BLaER1 (cell line): ENCODE measurements around the gene PAPSS2.
"Not testable (repeated sequence)": the region's sequence is repeated elsewhere in the genome, so short reads cannot be mapped to it uniquely, and the experiment has no call there.

Source experiments
- H3K27ac ChIP-seq: shearing (Covaris generic); formaldehyde crosslinking; 2 replicates; pipeline ENCODE4 v1.8.1; 2022
- H3K27me3 ChIP-seq: shearing (Covaris generic); formaldehyde crosslinking; 2 replicates; pipeline ENCODE4 v1.8.1; 2022
- H3K36me3 ChIP-seq: shearing (Covaris generic); formaldehyde crosslinking; 2 replicates; pipeline ENCODE4 v1.8.1; 2022
- H3K4me1 ChIP-seq: shearing (Covaris generic); formaldehyde crosslinking; 2 replicates; pipeline ENCODE4 v1.8.1; 2022
- H3K4me2 ChIP-seq: shearing (Covaris generic); formaldehyde crosslinking; 2 replicates; pipeline ENCODE4 v1.8.1; 2022
- H3K4me3 ChIP-seq: shearing (Covaris generic); formaldehyde crosslinking; 2 replicates; pipeline ENCODE4 v1.8.1; 2022
- H3K9ac ChIP-seq: shearing (Covaris generic); formaldehyde crosslinking; 2 replicates; pipeline ENCODE4 v1.8.1; 2022
- H3K9me3 ChIP-seq: shearing (Covaris generic); formaldehyde crosslinking; 2 replicates; pipeline ENCODE4 v1.8.1; 2022
- H4K20me1 ChIP-seq: shearing (Covaris generic); formaldehyde crosslinking; 2 replicates; pipeline ENCODE4 v1.8.1; 2022
- Cebpa-rat ChIP-seq: shearing (Covaris generic); IDR thresholded peaks from 2 replicates; pipeline ENCODE4 v1.8.1; 2022

Gene PAPSS2

GRCh38 chr10:87640043-87640442, 19.6 kb upstream of the PAPSS2 start:
- no peak for TF ChIP-seq Cebpa-rat

GRCh38 chr10:87642486-87642885, 17.2 kb upstream of the PAPSS2 start:
- Histone ChIP-seq H3K9me3 (no peaks in the 10 kb centered on the region; the same call in 1 of the 2 replicates), H3K4me2 (no peak overlapping the region), H3K27ac (no peak overlapping the region), H3K27me3 (no peaks in the 10 kb centered on the region), H3K4me3 (no peak overlapping the region), H3K4me1 (no peaks in the 10 kb centered on the region), H4K20me1 (no peaks in the 10 kb centered on the region), H3K9ac (no peak overlapping the region), H3K36me3 (no peaks in the 10 kb centered on the region)
- TF ChIP-seq Cebpa-rat: no peak

More at GRCh38 chr10:87640043-87640442, 19.6 kb upstream of the PAPSS2 start:
- no peaks in the 10 kb centered on the region for H3K4me1 ChIP-seq
- H3K27me3 ChIP-seq: no peaks in the 10 kb centered on the region
- no peak overlapping the region for H3K9ac ChIP-seq
- no peak overlapping the region for H3K27ac ChIP-seq
- no peak overlapping the region for H3K4me2 ChIP-seq
- no peaks in the 10 kb centered on the region; the same call in 1 of the 2 replicates for H3K9me3 ChIP-seq
- H3K36me3 ChIP-seq: no peaks in the 10 kb centered on the region
- H4K20me1 ChIP-seq: no peaks in the 10 kb centered on the region
- no peak overlapping the region for H3K4me3 ChIP-seq

GRCh38 chr10:87642988-87643387, 16.7 kb upstream of the PAPSS2 start:
- TF ChIP-seq Cebpa-rat: no peak
- H3K4me3 ChIP-seq: no peak overlapping the region
- H4K20me1 ChIP-seq: no peaks in the 10 kb centered on the region
- H3K27me3 ChIP-seq: no peaks in the 10 kb centered on the region
- no peak overlapping the region for H3K27ac ChIP-seq
- no peaks in the 10 kb centered on the region for H3K4me1 ChIP-seq
- H3K4me2 ChIP-seq: no peak overlapping the region
- H3K9me3 ChIP-seq: no peaks in the 10 kb centered on the region
- H3K36me3 ChIP-seq: no peaks in the 10 kb centered on the region
- no peak overlapping the region for H3K9ac ChIP-seq

GRCh38 chr10:87643920-87644319, 15.8 kb upstream of the PAPSS2 start:
- H3K4me1 ChIP-seq: no peaks in the 10 kb centered on the region
- TF ChIP-seq Cebpa-rat: no peak
- H3K4me3 ChIP-seq: no peak overlapping the region
- H4K20me1 ChIP-seq: no peaks in the 10 kb centered on the region
- no peaks in the 10 kb centered on the region for H3K27me3 ChIP-seq
- no peaks in the 10 kb centered on the region for H3K9me3 ChIP-seq
- H3K4me2 ChIP-seq: no peak overlapping the region
- no peak overlapping the region for H3K9ac ChIP-seq
- H3K36me3 ChIP-seq: no peaks in the 10 kb centered on the region
- H3K27ac ChIP-seq: no peak overlapping the region

GRCh38 chr10:87644500-87644899, 15.2 kb upstream of the PAPSS2 start:
- H3K27ac ChIP-seq, H3K27me3 ChIP-seq, H3K4me1 ChIP-seq, H4K20me1 ChIP-seq, H3K9me3 ChIP-seq, H3K4me2 ChIP-seq, H3K4me3 ChIP-seq, H3K9ac ChIP-seq, H3K36me3 ChIP-seq: not testable (repeated sequence)

GRCh38 chr10:87646192-87646909, 13.3 kb upstream of the PAPSS2 start:
- Histone ChIP-seq H3K27ac (no peak overlapping the region), H3K4me2 (no peak overlapping the region), H3K9ac (no peak overlapping the region), H3K27me3 (no peaks in the 10 kb centered on the region), H3K4me3 (no peak overlapping the region), H3K36me3 (no peaks in the 10 kb centered on the region), H3K4me1 (no peaks in the 10 kb centered on the region), H4K20me1 (no peaks in the 10 kb centered on the region), H3K9me3 (no peaks in the 10 kb centered on the region)
- TF ChIP-seq Cebpa-rat: no peak

- H3K9ac ChIP-seq: no peak overlapping the region
- no peaks in the 10 kb centered on the region for H3K9me3 ChIP-seq
- no peak overlapping the region for H3K4me3 ChIP-seq
- H3K36me3 ChIP-seq: no peaks in the 10 kb centered on the region
- H3K27ac ChIP-seq: no peak overlapping the region
- H3K4me1 ChIP-seq: no peaks in the 10 kb centered on the region
- no peak overlapping the region for H3K4me2 ChIP-seq
- TF ChIP-seq Cebpa-rat: no peak
- H4K20me1 ChIP-seq: no peaks in the 10 kb centered on the region
- no peaks in the 10 kb centered on the region for H3K27me3 ChIP-seq
Observed at GRCh38 chr10:87646935-87647334, 12.7 kb upstream of the PAPSS2 start.

GRCh38 chr10:87650838-87651589, 8.7 kb upstream of the PAPSS2 start:
- Histone ChIP-seq H3K27me3 (no peaks in the 10 kb centered on the region), H3K9me3 (no peaks in the 10 kb centered on the region), H3K36me3 (no peaks in the 10 kb centered on the region), H3K4me3 (no peak overlapping the region), H4K20me1 (no peaks in the 10 kb centered on the region), H3K9ac (no peak overlapping the region), H3K4me2 (no peak overlapping the region), H3K27ac (no peak overlapping the region), H3K4me1 (no peaks in the 10 kb centered on the region)
- no peak for TF ChIP-seq Cebpa-rat

GRCh38 chr10:87651801-87652200, 7.9 kb upstream of the PAPSS2 start:
- H3K27me3 ChIP-seq: no peaks in the 10 kb centered on the region
- H3K9me3 ChIP-seq: no peaks in the 10 kb centered on the region
- no peak overlapping the region for H3K4me2 ChIP-seq
- H3K27ac ChIP-seq: no peak overlapping the region
- no peaks in the 10 kb centered on the region for H3K36me3 ChIP-seq
- no peak overlapping the region for H3K9ac ChIP-seq
- H3K4me3 ChIP-seq: no peak overlapping the region
- H3K4me1 ChIP-seq: no peaks in the 10 kb centered on the region
- H4K20me1 ChIP-seq: no peaks in the 10 kb centered on the region
- TF ChIP-seq Cebpa-rat: no peak

- H3K27ac ChIP-seq: no peak overlapping the region
- no peak for TF ChIP-seq Cebpa-rat
- no peaks in the 10 kb centered on the region for H4K20me1 ChIP-seq
- H3K9me3 ChIP-seq: no peaks in the 10 kb centered on the region
- no peaks in the 10 kb centered on the region for H3K36me3 ChIP-seq
- H3K4me2 ChIP-seq: no peak overlapping the region
- H3K27me3 ChIP-seq: no peaks in the 10 kb centered on the region
- no peaks in the 10 kb centered on the region for H3K4me1 ChIP-seq
- H3K9ac ChIP-seq: no peak overlapping the region
- H3K4me3 ChIP-seq: no peak overlapping the region
Observed at GRCh38 chr10:87652261-87652660, 7.4 kb upstream of the PAPSS2 start.
